AG08396 (cell line): ENCODE data around the gene CAMK1G.

Experiments used
- DNase-seq: peaks from one replicate; pipeline ENCODE4 v3.0.0; 2012; ENCODE audit warnings: low spot score, mixed read lengths

The CAMK1G gene

GRCh38 chr1:209601809-209602657, 18.5 kb downstream of the CAMK1G start:
- peak; percentile 56 for DNase-seq

- no peak for DNase-seq
These were observed 20.4 kb downstream of the CAMK1G start for GRCh38 chr1:209603877-209604276.

GRCh38 chr1:209607102-209607794, 23.7 kb downstream of the CAMK1G start:
- peak; percentile 55 for DNase-seq

GRCh38 chr1:209607795-209608178, 24.3 kb downstream of the CAMK1G start:
- DNase-seq = no peak

- no peak for DNase-seq
These were observed 25.7 kb downstream of the CAMK1G start for GRCh38 chr1:209609041-209609790.

- no peak for DNase-seq
These were observed 26.5 kb downstream of the CAMK1G start for GRCh38 chr1:209609791-209610630.

- DNase-seq = no peak
These were observed 27.1 kb downstream of the CAMK1G start for GRCh38 chr1:209610631-209610905.

- DNase-seq = no peak
These were observed 28.5 kb downstream of the CAMK1G start for GRCh38 chr1:209611771-209612570.

- DNase-seq = no peak
These were observed 29.3 kb downstream of the CAMK1G start for GRCh38 chr1:209612646-209613399.

- no peak for DNase-seq
These were observed 30.1 kb downstream of the CAMK1G start for GRCh38 chr1:209613400-209614150.

GRCh38 chr1:209614151-209614420, 30.6 kb downstream of the CAMK1G start:
- DNase-seq = no peak

GRCh38 chr1:209614906-209615305, 31.4 kb downstream of the CAMK1G start:
- DNase-seq = no peak

GRCh38 chr1:209616366-209617046, 33.0 kb downstream of the CAMK1G start:
- DNase-seq = no peak

- DNase-seq = no peak
These were observed 33.6 kb downstream of the CAMK1G start for GRCh38 chr1:209617047-209617673.

GRCh38 chr1:209617755-209618154, 34.2 kb downstream of the CAMK1G start:
- no peak for DNase-seq

GRCh38 chr1:209618291-209618690, 34.8 kb downstream of the CAMK1G start:
- DNase-seq = no peak

GRCh38 chr1:209618756-209619420, 35.4 kb downstream of the CAMK1G start:
- DNase-seq = no peak
